NOMO-1 treated with DMSO at 0.1 percent for 48 hours (cell line): ENCODE data around the gene ARHGAP20.

Experiments
- DNase-seq: peaks from one replicate; lab custom pipeline; 2025; ENCODE audit not compliant: unreplicated experiment; lab: John Stamatoyannopoulos, UW

The ARHGAP20 gene

DNA sequence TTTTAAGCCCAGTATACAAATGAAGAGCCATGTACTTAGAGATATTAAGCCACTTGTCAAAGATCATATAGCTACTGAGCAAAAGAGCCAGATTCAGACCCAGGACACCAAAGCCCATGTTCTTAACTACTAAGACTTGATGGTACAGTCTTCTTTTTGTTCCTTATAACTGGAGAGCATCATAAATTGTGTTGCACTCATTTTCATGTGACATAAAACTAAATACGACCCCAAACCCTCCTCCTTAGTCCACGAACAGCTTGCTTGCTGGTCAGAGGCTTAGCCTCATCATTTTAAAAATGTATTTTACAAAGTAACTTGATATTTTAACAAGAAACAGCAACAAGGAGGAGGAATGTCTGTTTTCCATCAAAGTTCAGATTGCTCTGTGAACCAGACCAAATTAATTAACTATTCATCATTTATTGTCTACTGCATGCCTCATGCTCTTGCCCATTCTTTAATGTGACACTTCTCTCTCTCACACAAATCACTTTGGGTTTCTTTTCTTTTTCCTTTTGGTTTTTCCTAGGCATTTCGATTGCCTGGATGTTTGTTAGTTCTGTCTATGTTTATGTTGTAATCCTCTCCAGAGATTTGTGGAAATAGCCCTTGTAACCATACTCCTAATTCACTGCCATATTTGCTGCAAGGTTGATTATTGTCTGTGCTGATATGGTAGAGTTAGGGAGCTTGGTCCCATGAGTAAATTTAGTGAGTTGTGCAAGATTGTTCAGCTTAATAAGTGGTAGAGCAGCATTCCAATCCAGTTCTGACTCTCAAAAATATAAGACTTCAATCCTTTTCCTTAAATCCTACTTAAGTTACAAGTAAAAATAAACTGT is 8.4 kb upstream of the ARHGAP20 start:
- DNase-seq, result no peak

GRCh38 chr11:110716361-110716760 is 4.1 kb upstream of the ARHGAP20 start:
- DNase-seq, result no peak

- no peak for DNase-seq
These were observed 3.3 kb upstream of the ARHGAP20 start for GRCh38 chr11:110715541-110715940.

GRCh38 chr11:110713449-110713776 is 1.2 kb upstream of the ARHGAP20 start:
- no peak for DNase-seq

DNA sequence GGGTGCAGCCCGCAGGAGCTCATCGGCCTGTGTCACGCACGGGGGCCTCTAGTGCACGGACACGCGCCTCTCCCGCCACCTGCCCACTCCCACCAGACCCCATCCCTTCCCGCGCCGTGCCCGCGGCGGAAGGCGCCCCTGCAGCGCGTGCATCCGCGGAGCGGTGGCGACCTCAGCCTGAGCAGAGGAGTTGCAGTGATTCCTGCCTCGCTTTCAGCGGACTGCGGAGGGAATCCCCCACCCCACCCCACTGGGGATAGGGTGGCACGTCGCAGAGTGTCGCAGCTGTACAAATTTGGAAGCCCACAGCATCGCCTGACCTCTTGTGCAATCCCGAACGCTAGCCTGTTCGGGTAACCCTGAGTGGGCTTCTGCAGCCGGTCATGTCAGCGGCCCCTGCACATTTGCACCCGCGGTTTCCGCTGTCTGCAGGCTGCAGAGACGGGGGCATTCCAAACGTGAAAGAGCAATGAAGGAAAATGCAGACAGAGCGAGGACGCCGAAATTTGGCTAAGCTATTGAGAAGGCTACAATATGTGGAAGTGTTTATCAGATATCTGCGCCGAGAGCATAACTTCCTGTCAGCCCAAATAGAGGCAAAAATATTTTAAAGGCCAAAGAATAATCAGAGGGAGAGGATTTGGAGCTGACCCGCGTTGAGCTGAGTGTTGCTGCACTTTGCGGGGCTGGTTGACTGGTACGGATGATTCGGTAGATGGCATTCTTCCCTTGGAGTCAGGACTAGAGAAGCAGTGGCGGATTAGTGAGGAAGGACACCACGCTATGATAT is 617 bp upstream of the ARHGAP20 start:
- DNase-seq, result peak; percentile 21

DNA sequence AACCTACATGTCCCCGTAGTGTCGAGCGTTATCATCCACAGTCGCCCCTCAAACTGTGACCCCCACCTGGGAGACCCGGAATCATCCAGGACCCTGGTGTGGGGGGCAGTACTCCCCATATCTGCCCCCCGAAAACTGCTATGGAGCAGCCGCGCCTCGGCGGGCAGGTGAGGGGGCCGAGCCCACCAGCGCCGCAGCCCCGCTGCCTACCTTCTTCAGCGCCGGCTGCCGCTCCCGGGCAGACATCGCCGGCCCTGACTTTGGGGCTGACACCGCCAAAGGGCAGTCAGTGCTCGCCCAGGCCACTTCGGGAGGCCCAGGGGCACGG is 825 bp downstream of the ARHGAP20 start:
- no peak for DNase-seq

- DNase-seq, result no peak
These were observed 1.4 kb downstream of the ARHGAP20 start for GRCh38 chr11:110710628-110711381.

- no peak for DNase-seq
These were observed 7.9 kb downstream of the ARHGAP20 start for GRCh38 chr11:110704210-110704864.

DNA sequence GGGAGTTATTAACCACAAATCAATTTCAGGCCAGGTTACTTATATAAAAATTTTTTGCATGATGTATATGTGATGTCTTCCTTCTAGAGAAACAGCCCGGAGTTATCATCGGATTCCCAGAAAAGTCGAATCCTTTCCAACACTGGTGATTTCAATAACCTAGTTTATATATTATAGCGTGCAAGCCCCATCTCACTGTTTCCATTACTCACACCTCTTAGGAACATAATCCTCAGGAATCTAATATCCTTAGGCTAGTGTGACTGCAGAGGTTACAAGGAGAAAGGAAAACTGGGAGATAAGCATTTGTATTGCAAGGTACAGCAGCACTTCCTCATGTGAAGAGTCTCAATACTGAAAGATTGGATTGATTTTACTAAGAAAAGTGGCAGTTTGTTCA is 20.3 kb downstream of the ARHGAP20 start:
- DNase-seq, result no peak

GRCh38 chr11:110689306-110689705 is 22.9 kb downstream of the ARHGAP20 start:
- DNase-seq, result no peak

- no peak for DNase-seq
These were observed 32.8 kb downstream of the ARHGAP20 start for GRCh38 chr11:110679323-110679975.

DNA sequence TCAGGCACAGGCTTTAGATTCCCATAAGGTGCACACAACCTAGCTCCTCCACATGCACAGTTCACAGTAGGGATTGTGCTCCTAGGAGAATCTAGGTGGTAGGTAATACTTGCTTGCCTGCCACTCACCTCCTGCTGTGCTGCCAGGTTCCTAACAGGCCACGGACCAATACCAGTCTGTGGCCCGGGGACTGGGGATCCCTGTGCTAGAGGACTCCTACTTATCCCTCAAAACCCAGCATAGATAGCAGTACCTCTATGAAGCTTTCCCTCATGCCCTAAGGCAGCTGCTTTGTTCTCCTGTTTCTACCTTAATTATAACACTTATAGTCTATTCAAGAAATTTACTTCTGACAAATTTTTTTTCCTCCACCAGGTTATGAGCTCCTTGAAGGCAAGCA is 36.7 kb downstream of the ARHGAP20 start:
- DNase-seq, result no peak

DNA sequence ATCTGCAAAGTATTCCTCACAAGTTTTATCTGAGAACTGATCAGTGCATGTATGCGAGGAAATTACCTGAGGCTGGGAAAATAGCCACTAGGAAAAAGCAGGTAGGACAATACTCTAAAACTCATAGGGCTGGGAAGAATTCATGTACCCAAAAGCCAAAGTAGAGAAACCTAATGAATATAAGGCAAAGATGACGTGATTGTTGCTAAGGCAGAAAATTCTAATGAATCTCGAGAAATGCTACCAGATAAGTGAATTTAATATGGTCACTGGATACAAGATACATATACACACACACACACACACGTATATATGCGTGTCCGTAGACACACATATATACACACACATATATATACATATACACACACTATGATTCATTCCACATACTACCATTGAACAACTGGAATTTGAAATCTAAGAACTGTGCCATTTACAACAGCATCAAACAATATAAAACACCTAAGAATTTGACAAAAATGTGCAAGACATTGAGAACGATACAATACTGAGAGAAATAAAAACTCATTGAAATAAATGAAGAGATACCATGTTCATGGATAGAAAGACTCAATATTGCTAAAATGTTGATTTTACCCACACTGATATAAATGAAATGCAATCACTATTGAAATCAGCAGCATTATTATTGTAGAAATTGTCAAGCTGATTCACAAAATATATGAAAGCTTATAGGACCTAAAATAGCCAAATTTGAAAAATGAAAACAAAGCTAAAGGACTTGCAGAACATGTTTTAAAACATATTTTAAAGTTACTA is 46.4 kb downstream of the ARHGAP20 start:
- no peak for DNase-seq

GRCh38 chr11:110655967-110656366 is 56.3 kb downstream of the ARHGAP20 start:
- no peak for DNase-seq

GRCh38 chr11:110654456-110654855 is 57.8 kb downstream of the ARHGAP20 start:
- no peak for DNase-seq

DNA sequence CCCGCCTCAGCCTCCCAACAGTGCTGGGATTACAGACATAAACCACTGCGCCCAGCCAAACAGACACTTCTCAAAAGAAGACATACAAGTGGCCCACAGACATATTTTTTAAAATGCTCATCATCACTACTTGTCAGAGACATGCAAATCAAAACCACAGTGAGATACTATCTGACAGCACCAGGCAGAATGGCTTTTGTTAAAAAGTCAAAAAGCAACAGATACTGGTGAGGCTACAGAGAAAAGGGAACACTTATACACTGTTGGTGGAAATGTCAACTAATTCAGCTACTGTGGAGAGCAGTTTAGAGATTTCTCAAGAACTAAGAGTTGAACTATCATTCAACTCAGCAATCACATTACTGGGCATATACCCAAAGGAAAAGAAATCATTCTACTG is 67.0 kb downstream of the ARHGAP20 start:
- DNase-seq, result no peak

DNA sequence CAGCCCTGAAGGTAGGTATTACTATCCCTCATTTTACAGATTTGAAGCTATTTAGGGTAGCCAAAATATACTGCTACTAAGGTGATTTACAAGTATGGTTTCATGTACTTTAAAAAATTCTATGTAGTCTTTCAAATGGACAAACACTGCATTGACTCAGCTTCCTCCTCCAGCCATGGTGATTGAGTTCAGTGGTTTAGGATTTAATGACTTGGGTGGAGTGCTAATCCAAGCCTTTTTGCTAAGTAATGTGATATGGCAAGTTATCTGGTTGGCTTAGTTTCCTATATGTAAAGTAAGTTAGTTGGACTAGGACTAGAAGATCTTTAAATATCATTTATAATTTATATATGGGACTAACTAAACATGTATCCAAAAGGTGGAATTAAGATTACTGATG is 77.9 kb downstream of the ARHGAP20 start:
- no peak for DNase-seq

- no peak for DNase-seq
These were observed 80.7 kb downstream of the ARHGAP20 start for GRCh38 chr11:110631551-110631950.

DNA sequence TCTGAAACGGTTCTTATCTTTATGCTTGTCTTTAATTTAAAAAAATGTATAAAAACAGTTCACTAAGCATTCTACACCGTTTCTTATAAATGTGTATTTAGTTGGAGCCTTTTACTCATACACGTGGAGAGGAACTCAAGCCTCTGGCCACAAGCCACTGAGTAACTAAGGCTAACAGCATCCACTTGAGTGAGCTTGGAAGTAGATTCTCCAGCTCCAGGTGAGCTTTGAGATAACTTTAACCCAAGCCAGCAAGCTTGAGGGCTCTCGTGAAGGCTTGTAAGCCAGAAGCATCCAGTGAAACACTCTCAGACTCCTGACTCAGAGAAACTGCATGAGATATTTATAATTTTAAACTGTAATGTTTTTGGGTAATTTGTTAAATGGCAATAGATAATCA is 82.6 kb downstream of the ARHGAP20 start:
- DNase-seq, result no peak

GRCh38 chr11:110621826-110622225 is 90.4 kb downstream of the ARHGAP20 start:
- no peak for DNase-seq
